Glutamatergic neuron (in vitro differentiated cells): ENCODE results near the gene ARHGAP42. TPM values are rescaled to one million over a fixed set of nuclear protein-coding genes. Genes with fewer than 3 reads are reported as not detected.
A peak's percentile ranks its signal among the peaks of the same experiment; 100 is the strongest.

Experiments
- DNase-seq: peaks from one replicate; pipeline ENCODE4 v3.0.0; 2022
- H3K27ac Mint-ChIP-seq: one replicate; pipeline ENCODE4 v1.8.0; 2020; ENCODE audit warnings: mild to moderate bottlenecking, mixed read lengths, inconsistent platforms; ENCODE audit not compliant: unreplicated experiment
- H3K27me3 Mint-ChIP-seq: one replicate; pipeline ENCODE4 v1.8.0; 2020; ENCODE audit warnings: mild to moderate bottlenecking, moderate library complexity, mixed read lengths, inconsistent platforms; ENCODE audit not compliant: unreplicated experiment
- H3K36me3 Mint-ChIP-seq: one replicate; pipeline ENCODE4 v1.8.0; 2020; ENCODE audit warnings: mild to moderate bottlenecking, mixed read lengths, inconsistent platforms; ENCODE audit not compliant: unreplicated experiment
- H3K4me1 Mint-ChIP-seq: one replicate; pipeline ENCODE4 v1.8.0; 2020; ENCODE audit warnings: mild to moderate bottlenecking, low read depth, mixed read lengths, inconsistent platforms; ENCODE audit not compliant: unreplicated experiment
- H3K4me3 Mint-ChIP-seq: one replicate; pipeline ENCODE4 v1.8.0; 2020; ENCODE audit warnings: mild to moderate bottlenecking, mixed read lengths, inconsistent platforms; ENCODE audit not compliant: unreplicated experiment
- H3K9me3 Mint-ChIP-seq: one replicate; pipeline ENCODE4 v1.8.0; 2020; ENCODE audit warnings: mild to moderate bottlenecking, moderate library complexity, mixed read lengths, inconsistent platforms; ENCODE audit not compliant: unreplicated experiment
- CTCF ChIP-seq: fragments of 200-600 bp; sonication (generic); IDR thresholded peaks from one replicate; pipeline ENCODE4 v1.5.0; 2021; ENCODE audit not compliant: partially characterized antibody, unreplicated experiment
- total RNA-seq: library from RNA; stranded (reverse); fragmentation: NEBNext Ultra II Directional; extraction: Animal tissue kit (Norgen Biotek cat#: 25700); gene quantifications from one replicate; pipeline ENCODE4 v1.2.1, GENCODE V29; 2021; ENCODE audit not compliant: unreplicated experiment

ARHGAP42 gene
- total RNA-seq, 1 donor from 2014 or later, result 21.4 TPM

DNA sequence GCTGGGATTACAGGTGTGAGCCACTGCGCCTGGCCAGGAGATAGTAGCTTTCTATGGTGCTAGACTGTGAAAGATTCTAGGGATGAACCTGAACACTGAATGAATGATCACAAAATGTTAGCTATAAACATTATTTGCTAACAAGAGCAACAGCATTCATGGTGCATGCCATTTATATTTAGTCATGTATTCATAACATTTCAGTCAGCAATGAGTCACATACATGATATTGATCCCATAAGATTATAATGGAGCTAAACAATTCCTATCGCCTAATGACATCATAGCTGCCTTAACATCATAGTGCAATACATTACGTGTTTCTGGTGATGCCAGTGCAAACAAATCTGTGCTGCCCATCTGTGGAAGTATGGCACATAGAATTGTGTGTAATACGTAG, 164.1 kb downstream of the ARHGAP42 start:
- no peaks in the 10 kb centered on the region for H3K27me3 Mint-ChIP-seq
- TF ChIP-seq CTCF, result no peak
- DNase-seq, result no peak
- no peaks in the 10 kb centered on the region for H3K36me3 Mint-ChIP-seq
- H3K27ac Mint-ChIP-seq, result no peak overlapping the region
- H3K4me1 Mint-ChIP-seq, result peaks cover 5% of the 10 kb centered on the region
- no peaks in the 10 kb centered on the region for H3K9me3 Mint-ChIP-seq
- H3K4me3 Mint-ChIP-seq, result no peak overlapping the region

DNA sequence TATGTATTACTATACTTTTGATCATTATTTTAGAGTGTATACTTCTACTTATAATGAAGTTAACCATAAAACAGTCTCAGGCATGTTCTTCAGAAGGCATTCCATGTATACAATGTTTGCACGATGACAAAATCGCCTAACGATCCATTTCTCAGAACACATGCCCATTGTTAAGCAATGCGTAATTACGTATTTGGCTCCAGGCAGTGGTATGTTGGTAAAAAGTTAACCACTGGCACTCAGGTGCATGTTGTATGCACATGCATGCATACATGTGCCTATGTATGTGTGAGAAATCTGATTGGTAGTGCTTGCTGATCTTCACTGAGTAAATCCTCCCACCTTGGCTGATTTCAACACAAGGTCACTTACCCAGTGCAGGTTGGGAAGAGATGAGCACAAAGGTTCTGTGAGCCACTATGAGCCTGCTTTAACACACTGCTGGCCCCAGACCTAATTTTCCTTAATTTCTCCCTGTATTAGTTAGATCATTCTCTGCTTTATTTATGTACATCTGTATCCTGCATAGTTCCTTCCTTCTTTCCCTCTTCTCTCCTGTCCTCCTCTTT, 164.6 kb downstream of the ARHGAP42 start:
- H3K27ac Mint-ChIP-seq, result no peak overlapping the region

GRCh38 chr11:100855466-100856067, 168.5 kb downstream of the ARHGAP42 start:
- H3K4me3 Mint-ChIP-seq, result no peak overlapping the region
- no peak overlapping the region for H3K27ac Mint-ChIP-seq
- H3K9me3 Mint-ChIP-seq, result no peaks in the 10 kb centered on the region
- peaks cover 13% of the 10 kb centered on the region for H3K4me1 Mint-ChIP-seq
- H3K36me3 Mint-ChIP-seq, result no peaks in the 10 kb centered on the region
- DNase-seq, result no peak
- H3K27me3 Mint-ChIP-seq, result no peaks in the 10 kb centered on the region
- peak; percentile 81 for TF ChIP-seq CTCF

More for the DNA sequence above, 164.6 kb downstream of the ARHGAP42 start:
- no peak for DNase-seq
- Mint-ChIP-seq H3K27me3 (no peaks in the 10 kb centered on the region), H3K36me3 (no peaks in the 10 kb centered on the region), H3K4me3 (no peak overlapping the region), H3K9me3 (no peaks in the 10 kb centered on the region), H3K4me1 (peaks cover 10% of the 10 kb centered on the region)
- no peak for TF ChIP-seq CTCF

DNA sequence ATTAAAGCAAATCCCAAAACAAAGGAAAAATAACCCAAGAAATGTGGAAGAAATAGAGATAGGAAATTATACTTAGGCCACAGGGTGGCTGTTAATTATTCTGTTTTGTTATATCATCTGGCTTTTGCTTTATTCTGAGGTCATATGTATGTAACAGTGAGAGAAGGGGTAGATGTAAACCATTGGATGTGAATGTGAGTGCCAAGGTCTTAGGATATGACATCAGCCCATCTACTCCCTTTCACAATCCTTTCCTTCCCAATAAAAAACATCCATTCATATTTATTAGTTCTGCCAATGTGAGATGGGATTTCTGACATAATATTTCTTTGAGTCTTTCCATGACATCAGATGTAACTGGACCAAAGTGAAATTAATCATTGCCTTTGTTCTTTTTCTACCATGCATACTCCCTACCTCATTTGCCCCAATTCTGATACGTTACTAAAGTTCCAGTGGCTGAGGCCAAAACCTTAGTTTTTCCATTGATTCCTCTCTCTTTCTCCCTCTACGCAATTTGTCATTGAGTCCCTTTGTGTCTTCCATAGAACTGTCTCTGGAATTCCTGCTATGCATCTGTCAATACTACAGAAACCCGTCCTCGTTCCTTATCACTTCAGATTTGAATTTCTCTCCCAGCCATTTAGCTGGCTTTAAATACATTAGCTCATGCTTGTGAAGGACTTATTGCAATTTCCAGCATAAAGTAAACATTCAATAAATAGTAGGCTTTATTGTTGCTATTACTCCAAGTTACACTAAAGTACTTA, 170.3 kb downstream of the ARHGAP42 start:
- Mint-ChIP-seq H3K27me3 (no peaks in the 10 kb centered on the region), H3K4me3 (no peak overlapping the region), H3K36me3 (no peaks in the 10 kb centered on the region), H3K27ac (no peak overlapping the region), H3K9me3 (no peaks in the 10 kb centered on the region), H3K4me1 (peaks cover 13% of the 10 kb centered on the region)
- no peak for DNase-seq
- no peak for TF ChIP-seq CTCF
